Loucy (cell line): ENCODE data around the gene LRRC15.

ENCODE experiments used
- H2AFZ ChIP-seq: fragments of 200-600 bp; sonication (generic); 2 replicates; pipeline ENCODE4 v1.6.0; 2016; ENCODE audit warnings: antibody characterized with exemption, mild to moderate bottlenecking, low read length, moderate library complexity
- H3F3A ChIP-seq: fragments of 200-600 bp; 2 replicates; pipeline ENCODE4 v1.6.0; 2016; ENCODE audit warnings: antibody characterized with exemption, low read depth, mild to moderate bottlenecking
- H3K27me3 ChIP-seq: fragments of 200-600 bp; sonication (generic); 2 replicates; pipeline ENCODE4 v1.6.1; 2014; ENCODE audit warnings: low read length, mild to moderate bottlenecking; ENCODE audit not compliant: insufficient read depth, poor library complexity, severe bottlenecking
- H3K36me3 ChIP-seq: fragments of 200-600 bp; sonication (generic); 2 replicates; pipeline ENCODE4 v1.6.1; 2016; ENCODE audit warnings: low read length; ENCODE audit not compliant: insufficient read depth
- H3K4me1 ChIP-seq: fragments of 200-600 bp; sonication (generic); 2 replicates; pipeline ENCODE4 v1.5.1; 2014; ENCODE audit warnings: low read length, mild to moderate bottlenecking; ENCODE audit not compliant: insufficient read depth, poor library complexity, severe bottlenecking
- H3K4me2 ChIP-seq: fragments of 200-600 bp; sonication (generic); 2 replicates; pipeline ENCODE4 v1.6.0; 2014; ENCODE audit warnings: antibody characterized with exemption, low read length, low read depth, mild to moderate bottlenecking; ENCODE audit not compliant: poor library complexity, severe bottlenecking
- H3K4me3 ChIP-seq: fragments of 200-600 bp; sonication (generic); 2 replicates; pipeline ENCODE4 v1.5.1; 2014; ENCODE audit warnings: low read length, mild to moderate bottlenecking, mixed read lengths; ENCODE audit not compliant: poor library complexity, severe bottlenecking
- H3K79me2 ChIP-seq: fragments of 200-600 bp; sonication (generic); 2 replicates; pipeline ENCODE4 v1.6.1; 2014; ENCODE audit warnings: low read length; ENCODE audit not compliant: insufficient read depth
- H3K9ac ChIP-seq: fragments of 200-600 bp; sonication (generic); 2 replicates; pipeline ENCODE4 v1.6.0; 2014; ENCODE audit warnings: mild to moderate bottlenecking, low read depth, low read length, moderate library complexity; ENCODE audit not compliant: poor library complexity, severe bottlenecking
- H3K9me2 ChIP-seq: fragments of 200-600 bp; sonication (generic); replicated peaks from 2 replicates; pipeline ENCODE4 v1.6.1; 2016; ENCODE audit warnings: low read depth, low read length, mixed read lengths
- H3K9me3 ChIP-seq: fragments of 200-600 bp; sonication (generic); 2 replicates; pipeline ENCODE4 v1.6.1; 2014; ENCODE audit warnings: mild to moderate bottlenecking, antibody characterized with exemption, low read length, low read depth; ENCODE audit not compliant: insufficient read depth
- H4K20me1 ChIP-seq: fragments of 200-600 bp; sonication (generic); 2 replicates; pipeline ENCODE4 v1.6.0; 2014; ENCODE audit warnings: antibody characterized with exemption, low read length, mild to moderate bottlenecking; ENCODE audit not compliant: insufficient read depth, poor library complexity, severe bottlenecking
- EZH2phosphoT487 ChIP-seq: fragments of 200-600 bp; IDR thresholded peaks from 2 replicates; pipeline ENCODE4 v1.6.1; 2018; ENCODE audit warnings: antibody characterized with exemption, mild to moderate bottlenecking, moderate library complexity, borderline replicate concordance
- TF ChIP-seq, protein P1 (sequence below): fragments of 200-600 bp; sonication (generic); conservative IDR thresholded peaks from 2 replicates; pipeline ENCODE4 v1.5.1; 2014; ENCODE audit warnings: mild to moderate bottlenecking, antibody characterized with exemption, low read length

LRRC15 gene

GRCh38 chr3:194321693-194322640 lies 47.6 kb downstream of the LRRC15 start:
- H3K79me2 ChIP-seq, result no peaks in the 10 kb centered on the region
- H3K9me3 ChIP-seq, result peaks cover 11% of the 10 kb centered on the region; the same call in 1 of the 2 replicates
- no peak overlapping the region for H3K4me3 ChIP-seq
- no peaks in the 10 kb centered on the region for H3K36me3 ChIP-seq
- no peak overlapping the region for H3K9ac ChIP-seq
- peaks cover 5% of the 10 kb centered on the region for H3F3A ChIP-seq
- H3K4me2 ChIP-seq, result no peak overlapping the region
- no peak for TF ChIP-seq EZH2phosphoT487
- TF ChIP-seq, protein P1, sequence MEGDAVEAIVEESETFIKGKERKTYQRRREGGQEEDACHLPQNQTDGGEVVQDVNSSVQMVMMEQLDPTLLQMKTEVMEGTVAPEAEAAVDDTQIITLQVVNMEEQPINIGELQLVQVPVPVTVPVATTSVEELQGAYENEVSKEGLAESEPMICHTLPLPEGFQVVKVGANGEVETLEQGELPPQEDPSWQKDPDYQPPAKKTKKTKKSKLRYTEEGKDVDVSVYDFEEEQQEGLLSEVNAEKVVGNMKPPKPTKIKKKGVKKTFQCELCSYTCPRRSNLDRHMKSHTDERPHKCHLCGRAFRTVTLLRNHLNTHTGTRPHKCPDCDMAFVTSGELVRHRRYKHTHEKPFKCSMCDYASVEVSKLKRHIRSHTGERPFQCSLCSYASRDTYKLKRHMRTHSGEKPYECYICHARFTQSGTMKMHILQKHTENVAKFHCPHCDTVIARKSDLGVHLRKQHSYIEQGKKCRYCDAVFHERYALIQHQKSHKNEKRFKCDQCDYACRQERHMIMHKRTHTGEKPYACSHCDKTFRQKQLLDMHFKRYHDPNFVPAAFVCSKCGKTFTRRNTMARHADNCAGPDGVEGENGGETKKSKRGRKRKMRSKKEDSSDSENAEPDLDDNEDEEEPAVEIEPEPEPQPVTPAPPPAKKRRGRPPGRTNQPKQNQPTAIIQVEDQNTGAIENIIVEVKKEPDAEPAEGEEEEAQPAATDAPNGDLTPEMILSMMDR, result no peak
- H3K27me3 ChIP-seq, result no peaks in the 10 kb centered on the region
- H4K20me1 ChIP-seq, result no peaks in the 10 kb centered on the region
- H3K9me2 ChIP-seq, result no peaks in the 10 kb centered on the region
- no peaks in the 10 kb centered on the region for H3K4me1 ChIP-seq
- no peak overlapping the region for H2AFZ ChIP-seq

- no peaks in the 10 kb centered on the region for H3K27me3 ChIP-seq
- TF ChIP-seq, protein P1, result no peak
- TF ChIP-seq EZH2phosphoT487, result no peak
- no peaks in the 10 kb centered on the region for H3K4me1 ChIP-seq
- no peak overlapping the region for H3K4me2 ChIP-seq
- no peaks in the 10 kb centered on the region for H3K9me2 ChIP-seq
- peaks cover 11% of the 10 kb centered on the region; the same call in 1 of the 2 replicates for H3K9me3 ChIP-seq
- H4K20me1 ChIP-seq, result no peaks in the 10 kb centered on the region
- H2AFZ ChIP-seq, result no peak overlapping the region
- H3K36me3 ChIP-seq, result no peaks in the 10 kb centered on the region
- no peak overlapping the region for H3K4me3 ChIP-seq
- H3F3A ChIP-seq, result no peaks in the 10 kb centered on the region
- no peak overlapping the region for H3K9ac ChIP-seq
- no peaks in the 10 kb centered on the region for H3K79me2 ChIP-seq
Measured at GRCh38 chr3:194320744-194321243, 48.7 kb downstream of the LRRC15 start.

DNA sequence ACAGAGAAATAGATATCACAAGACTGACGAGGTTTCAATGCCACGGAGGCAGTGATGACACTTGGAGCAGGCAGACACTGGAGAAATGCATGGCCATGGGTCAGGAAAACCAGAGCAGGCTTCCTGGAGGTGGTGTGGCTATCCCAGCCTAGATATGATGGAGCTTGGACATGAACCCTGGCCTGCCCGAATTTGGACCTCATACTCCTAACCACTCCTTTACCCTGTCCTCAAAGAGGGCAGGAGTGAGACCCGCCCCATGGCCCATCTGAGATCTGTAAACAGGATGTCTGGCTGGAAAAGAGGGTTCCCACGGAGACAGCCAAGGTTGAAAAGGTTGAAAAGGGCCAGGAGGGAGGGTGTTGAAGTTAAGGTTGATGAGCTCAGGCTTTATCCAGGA lies 49.4 kb downstream of the LRRC15 start:
- TF ChIP-seq, protein P1, result no peak
- TF ChIP-seq EZH2phosphoT487, result no peak
- Histone ChIP-seq H3K9me2 (no peaks in the 10 kb centered on the region), H4K20me1 (no peaks in the 10 kb centered on the region), H3K36me3 (no peaks in the 10 kb centered on the region), H3K4me2 (no peak overlapping the region), H3K4me3 (no peak overlapping the region), H3K79me2 (no peaks in the 10 kb centered on the region), H3K9ac (no peak overlapping the region), H3K27me3 (no peaks in the 10 kb centered on the region), H3K4me1 (peaks cover 3% of the 10 kb centered on the region), H2AFZ (no peak overlapping the region), H3K9me3 (peaks cover 11% of the 10 kb centered on the region; the same call in 1 of the 2 replicates), H3F3A (no peaks in the 10 kb centered on the region)
